Measurements from ENCODE around the gene DCLK1. TPM values are rescaled to one million over a fixed set of nuclear protein-coding genes. Genes with fewer than 3 reads are reported as not detected.

The DCLK1 gene
- total RNA-seq, 1 donor from 2014 or later: 36.1 TPM

GRCh38 chr13:35914662-35915061, 216.5 kb downstream of the DCLK1 start:
- H3K4me3 ChIP-seq: no peak overlapping the region
- H3K9me3 ChIP-seq: no peaks in the 10 kb centered on the region
- no peak overlapping the region for H3K27ac ChIP-seq
- TF ChIP-seq POLR2AphosphoS5 (IDR thresholded peaks at IDR 0.05; ENCODE audit: insufficient read depth in 1 of 2, low read depth in 1 of 2): no peak
- no peak for TF ChIP-seq POLR2A (IDR thresholded peaks at IDR 0.05)
- TF ChIP-seq CTCF (IDR thresholded peaks at IDR 0.05): no peak
- peaks cover 33% of the 10 kb centered on the region for H3K4me1 ChIP-seq
- intact Hi-C loops (cut with DNase I): no loop called here
- no peak for DNase-seq (ENCODE audit: extremely low spot score in 2 of 2)
- H3K36me3 ChIP-seq: no peaks in the 10 kb centered on the region
- H3K27me3 ChIP-seq: no peaks in the 10 kb centered on the region

- TF ChIP-seq CTCF (IDR thresholded peaks at IDR 0.05): no peak
- TF ChIP-seq POLR2A (IDR thresholded peaks at IDR 0.05): no peak
- TF ChIP-seq POLR2AphosphoS5 (IDR thresholded peaks at IDR 0.05; ENCODE audit: insufficient read depth in 1 of 2, low read depth in 1 of 2): no peak
- no peaks in the 10 kb centered on the region for H3K9me3 ChIP-seq
- no peak overlapping the region for H3K27ac ChIP-seq
- peak in 1 of 2 donors; percentile 85 for DNase-seq (ENCODE audit: extremely low spot score in 2 of 2)
- H3K4me3 ChIP-seq: no peak overlapping the region
- intact Hi-C loops (cut with DNase I): no loop called here
- H3K36me3 ChIP-seq: no peaks in the 10 kb centered on the region
- H3K27me3 ChIP-seq: no peaks in the 10 kb centered on the region
- H3K4me1 ChIP-seq: peaks cover 30% of the 10 kb centered on the region
Measured at GRCh38 chr13:35912841-35913240, 218.3 kb downstream of the DCLK1 start.

- no peaks in the 10 kb centered on the region for H3K36me3 ChIP-seq
- H3K4me1 ChIP-seq: peaks cover 4% of the 10 kb centered on the region
- H3K27me3 ChIP-seq: no peaks in the 10 kb centered on the region
- TF ChIP-seq CTCF (IDR thresholded peaks at IDR 0.05): no peak
- no peak for TF ChIP-seq POLR2A (IDR thresholded peaks at IDR 0.05)
- no peak for TF ChIP-seq POLR2AphosphoS5 (IDR thresholded peaks at IDR 0.05; ENCODE audit: insufficient read depth in 1 of 2, low read depth in 1 of 2)
- no peaks in the 10 kb centered on the region for H3K9me3 ChIP-seq
- intact Hi-C loops (cut with DNase I): no loop called here
- no peak for DNase-seq (ENCODE audit: extremely low spot score in 2 of 2)
- no peak overlapping the region for H3K27ac ChIP-seq
- H3K4me3 ChIP-seq: no peak overlapping the region
Measured at GRCh38 chr13:35909837-35910540, 221.2 kb downstream of the DCLK1 start.

- Histone ChIP-seq H3K36me3 (no peaks in the 10 kb centered on the region), H3K4me3 (no peak overlapping the region), H3K27me3 (no peaks in the 10 kb centered on the region), H3K27ac (no peak overlapping the region), H3K9me3 (no peaks in the 10 kb centered on the region), H3K4me1 (no peaks in the 10 kb centered on the region)
- DNase-seq (ENCODE audit: extremely low spot score in 2 of 2): no peak
- intact Hi-C loops (cut with DNase I): no loop called here
- TF ChIP-seq POLR2A (IDR thresholded peaks at IDR 0.05) (no peak), POLR2AphosphoS5 (IDR thresholded peaks at IDR 0.05; ENCODE audit: insufficient read depth in 1 of 2, low read depth in 1 of 2) (no peak), CTCF (IDR thresholded peaks at IDR 0.05) (no peak)
Measured at GRCh38 chr13:35909091-35909490, 222.1 kb downstream of the DCLK1 start.

- DNase-seq (ENCODE audit: extremely low spot score in 2 of 2): no peak
- no peak for TF ChIP-seq POLR2A (IDR thresholded peaks at IDR 0.05)
- no peak for TF ChIP-seq POLR2AphosphoS5 (IDR thresholded peaks at IDR 0.05; ENCODE audit: insufficient read depth in 1 of 2, low read depth in 1 of 2)
- no peak for TF ChIP-seq CTCF (IDR thresholded peaks at IDR 0.05)
- intact Hi-C loops (cut with DNase I): no loop called here
Measured at GRCh38 chr13:35908226-35908625, 223.0 kb downstream of the DCLK1 start.

More at GRCh38 chr13:35908226-35908625, 223.0 kb downstream of the DCLK1 start:
- H3K27ac ChIP-seq: no peak overlapping the region
- no peak overlapping the region for H3K4me3 ChIP-seq
- H3K9me3 ChIP-seq: no peaks in the 10 kb centered on the region
- no peaks in the 10 kb centered on the region for H3K36me3 ChIP-seq
- no peaks in the 10 kb centered on the region for H3K4me1 ChIP-seq
- H3K27me3 ChIP-seq: no peaks in the 10 kb centered on the region

Measured in vagina (tissue), 2 donors.